Esophagus muscularis mucosa (tissue), 4 donors: ENCODE results near the gene AGAP1. TPM values are rescaled to one million over a fixed set of nuclear protein-coding genes. Genes with fewer than 3 reads are reported as not detected.

Source experiments
- DNase-seq: peaks from one replicate; pipeline ENCODE4 v3.0.0-alpha.2; 2017; ENCODE audit errors: extremely low spot score
- H3K27ac ChIP-seq, 4 donors: fragments of 200-600 bp; sonication (generic); replicated peaks in 1 of 4; 1 replicate in 3 of 4; 2 replicates in 1 of 4; pipeline ENCODE4 v1.5.1; 2016 to 2019; ENCODE audit warnings: mild to moderate bottlenecking in 1 of 4
- H3K27me3 ChIP-seq, 4 donors: fragments of 200-600 bp; sonication (generic); one replicate each; pipeline versions ENCODE4 v1.5.1 to v1.6.0; 2016 to 2019
- H3K36me3 ChIP-seq, 4 donors: fragments of 200-600 bp; sonication (generic); one replicate each; pipeline ENCODE4 v1.5.1; 2016 to 2019
- H3K4me1 ChIP-seq, 4 donors: fragments of 200-600 bp; sonication (generic); one replicate each; pipeline ENCODE4 v1.5.1; 2016 to 2019
- H3K4me3 ChIP-seq, 4 donors: fragments of 200-600 bp; sonication (generic); 1 replicate in 2 of 4; 2 replicates in 2 of 4; pipeline ENCODE4 v1.5.1; 2016 to 2019; ENCODE audit warnings: mild to moderate bottlenecking in 4 of 4, moderate library complexity in 1 of 4
- H3K9me3 ChIP-seq, 4 donors: fragments of 200-600 bp; sonication (generic); 1 replicate in 3 of 4; 2 replicates in 1 of 4; pipeline ENCODE4 v1.5.1; 2016 to 2019
- CTCF ChIP-seq, 3 experiments: fragments of 200-600 bp in 2 of 3; fragments of 450-650 bp in 1 of 3; sonication (generic) in 2 of 3; IDR thresholded peaks; one replicate each; pipeline ENCODE4 v1.5.1; 2017 to 2019; ENCODE audit warnings: antibody characterized with exemption in 3 of 3, mild to moderate bottlenecking in 2 of 3, moderate library complexity in 1 of 3
- EP300 ChIP-seq: sonication (generic); formaldehyde crosslinking; IDR thresholded peaks from one replicate; pipeline ENCODE4 v1.6.1; 2017; ENCODE audit warnings: antibody characterized with exemption
- POLR2A ChIP-seq: fragments of 450-650 bp; IDR thresholded peaks from one replicate; pipeline ENCODE4 v1.6.1; 2017; ENCODE audit warnings: antibody characterized with exemption, moderate library complexity, mild to moderate bottlenecking, low read depth
- POLR2AphosphoS5 ChIP-seq, 2 donors: sonication (generic); formaldehyde crosslinking; IDR thresholded peaks; one replicate each; pipeline ENCODE4 v1.6.1; 2017; ENCODE audit warnings: antibody characterized with exemption in 2 of 2
- WGBS: methylation state at CpG from one replicate; pipeline ENCODE4 v1.1.5; 2018; 5-methylcytosine and 5-hydroxymethylcytosine counted together
- intact Hi-C: fragments of 100-400 bp; cut with DNase I; formaldehyde crosslinking; loops from one replicate; pipeline ENCODE4 v1.15.1; 2023
- total RNA-seq, 4 donors: library from RNA; depleted of rRNA; stranded (reverse); fragments of >200 nt; gene quantifications; one replicate each; pipeline versions ENCODE4 v1.1.0 to v1.2.1, GENCODE V29; 2016

Gene AGAP1
- total RNA-seq, 4 donors from 2014 or later = 37.9 to 62.4 (median 47.2) TPM

DNA sequence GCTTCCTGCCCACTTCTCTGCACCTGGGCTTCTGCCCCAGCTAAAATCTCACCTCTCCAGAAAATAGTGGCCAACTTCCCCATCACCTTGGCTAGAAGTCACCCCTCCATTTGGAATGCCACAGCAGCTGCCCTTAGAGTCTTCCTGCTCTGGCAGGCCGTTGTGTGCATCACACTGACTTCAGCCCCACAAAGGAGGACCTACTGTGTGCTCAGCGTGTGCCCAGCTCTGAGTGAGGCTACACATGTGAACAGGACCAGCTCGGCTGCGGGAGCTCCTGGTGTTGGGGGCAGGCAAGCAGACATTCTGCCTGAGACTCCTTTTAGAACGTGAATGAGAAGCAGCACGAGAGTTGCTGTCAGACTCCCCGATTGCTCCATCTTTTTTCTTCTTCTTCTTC lies 78.7 kb downstream of the AGAP1 start:
- intact Hi-C loops = no loop called here
- H3K9me3 ChIP-seq = peaks cover 0 to 9% (median 6%) of the 10 kb centered on the region in 4 donors
- peaks cover 0 to 8% (median 0%) of the 10 kb centered on the region in 4 donors for H3K36me3 ChIP-seq
- H3K27ac ChIP-seq = no peak overlapping the region
- no peaks in the 10 kb centered on the region for H3K27me3 ChIP-seq
- TF ChIP-seq POLR2AphosphoS5 (IDR thresholded peaks at IDR 0.05) (no peak), CTCF (IDR thresholded peaks at IDR 0.05) (no peak), POLR2A (no peak), EP300 (no peak)
- no peak for DNase-seq
- 95% methylated on average over 5 of the region's 7 CpGs for WGBS
- peaks cover 10 to 30% (median 18%) of the 10 kb centered on the region in 4 donors for H3K4me1 ChIP-seq
- no peak overlapping the region for H3K4me3 ChIP-seq

DNA sequence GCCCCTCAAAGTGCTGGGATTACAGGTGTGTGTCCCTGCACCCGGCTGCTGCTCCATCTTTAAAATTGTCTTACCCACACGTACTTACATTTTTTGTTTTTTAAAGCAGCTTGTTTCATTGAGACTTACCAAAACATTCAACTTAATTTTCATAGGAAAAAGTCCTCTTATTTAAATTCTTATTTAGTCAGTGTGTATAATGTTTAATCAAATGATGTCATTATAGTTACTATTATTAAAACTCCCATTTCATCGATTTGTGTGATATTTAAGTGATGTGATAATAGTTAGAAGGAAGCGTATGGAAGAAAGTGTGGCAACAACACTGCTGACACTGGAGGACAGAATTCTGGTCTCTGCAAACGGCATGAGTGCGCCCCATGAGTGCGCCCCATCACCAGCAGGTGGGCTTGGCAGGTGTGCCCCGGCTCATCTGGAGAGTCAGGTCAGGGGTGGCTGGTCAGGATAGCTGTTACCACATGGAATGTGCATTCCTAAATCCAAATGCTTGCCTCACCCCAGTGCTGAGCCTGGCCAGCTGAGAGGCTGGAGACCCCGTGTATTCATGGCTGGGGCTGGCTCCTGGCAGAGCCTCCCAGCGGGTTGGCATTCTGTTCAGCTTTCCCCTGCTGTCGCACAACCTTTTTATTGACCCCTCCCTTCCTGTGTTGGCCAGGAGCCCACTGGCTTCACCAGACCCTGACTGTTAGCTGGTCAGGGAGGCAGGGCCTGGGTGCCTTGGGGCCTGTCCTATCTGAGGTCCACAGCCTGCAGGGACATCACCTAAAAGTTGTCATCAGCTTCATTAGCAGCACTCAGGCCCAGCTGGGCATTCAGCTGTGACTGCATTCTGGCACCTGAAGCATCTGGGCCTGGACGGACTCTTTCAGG lies 79.7 kb downstream of the AGAP1 start:
- no peaks in the 10 kb centered on the region for H3K27me3 ChIP-seq
- peaks cover 0 to 3% (median 2%) of the 10 kb centered on the region in 4 donors for H3K9me3 ChIP-seq
- no peak for DNase-seq
- intact Hi-C loops = no loop called here
- H3K4me1 ChIP-seq = peaks cover 10 to 30% (median 20%) of the 10 kb centered on the region in 4 donors
- H3K27ac ChIP-seq = no peak overlapping the region
- 68% methylated on average over 12 of the region's 12 CpGs for WGBS
- H3K36me3 ChIP-seq = peaks cover 0 to 3% (median 0%) of the 10 kb centered on the region in 4 donors
- TF ChIP-seq EP300 = no peak
- TF ChIP-seq POLR2A = no peak
- no peak for TF ChIP-seq POLR2AphosphoS5 (IDR thresholded peaks at IDR 0.05)
- no peak for TF ChIP-seq CTCF (IDR thresholded peaks at IDR 0.05)
- no peak overlapping the region for H3K4me3 ChIP-seq

DNA sequence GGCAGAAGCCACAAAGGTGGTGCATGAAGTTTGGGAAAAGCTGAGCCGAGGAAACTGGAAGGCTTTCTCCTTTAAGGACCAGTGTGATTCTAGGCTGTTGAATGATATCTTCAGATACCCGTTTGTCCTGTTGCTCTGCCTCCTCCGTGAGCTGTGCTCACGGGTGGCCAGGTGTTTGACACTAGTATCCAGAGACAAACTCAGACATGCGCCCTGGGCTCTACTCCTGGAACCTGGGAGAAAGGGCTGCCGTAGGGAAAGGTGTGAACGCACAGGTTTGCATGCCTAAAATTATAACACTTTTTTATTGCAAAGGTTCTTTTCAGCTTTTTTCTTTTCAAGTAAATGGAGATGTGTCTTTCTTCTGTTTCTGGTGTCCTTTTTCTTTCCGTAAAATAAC lies 81.6 kb downstream of the AGAP1 start:
- Histone ChIP-seq H3K4me3 (no peak overlapping the region), H3K27me3 (no peaks in the 10 kb centered on the region), H3K4me1 (peaks cover 10 to 26% (median 18%) of the 10 kb centered on the region in 4 donors), H3K9me3 (no peaks in the 10 kb centered on the region), H3K36me3 (no peaks in the 10 kb centered on the region), H3K27ac (no peak overlapping the region)
- 84% methylated on average over 8 of the region's 8 CpGs for WGBS
- no peak for DNase-seq
- TF ChIP-seq CTCF (IDR thresholded peaks at IDR 0.05) (no peak), POLR2AphosphoS5 (IDR thresholded peaks at IDR 0.05) (no peak)
- intact Hi-C loops = no loop called here

DNA sequence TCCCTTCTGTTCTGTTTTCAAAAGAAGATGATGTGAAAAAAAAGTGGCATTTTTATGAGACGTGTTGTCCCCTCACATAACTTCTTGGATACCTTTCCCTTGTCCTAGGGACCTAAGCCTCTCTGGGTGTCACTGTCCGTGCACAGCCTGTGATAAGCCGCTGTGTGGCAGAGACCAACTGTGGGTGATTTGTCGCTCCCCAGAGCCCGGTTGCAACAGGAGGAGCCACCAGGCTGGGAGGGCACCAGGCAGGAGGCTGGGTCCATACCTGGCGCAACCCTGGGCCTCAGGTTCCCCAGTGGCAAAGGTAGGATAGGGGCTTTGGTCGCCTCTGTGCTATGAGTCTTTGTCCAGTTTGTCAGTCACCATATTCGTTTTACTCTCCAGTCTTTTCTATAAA lies 82.1 kb downstream of the AGAP1 start:
- H3K4me1 ChIP-seq = peaks cover 10 to 26% (median 17%) of the 10 kb centered on the region in 4 donors
- no peaks in the 10 kb centered on the region for H3K27me3 ChIP-seq
- WGBS = 83% methylated on average over 8 of the region's 8 CpGs
- TF ChIP-seq POLR2A = no peak
- no peak for TF ChIP-seq EP300
- no peak for TF ChIP-seq POLR2AphosphoS5 (IDR thresholded peaks at IDR 0.05)
- TF ChIP-seq CTCF (IDR thresholded peaks at IDR 0.05) = no peak
- intact Hi-C loops = no loop called here
- no peaks in the 10 kb centered on the region for H3K36me3 ChIP-seq
- H3K4me3 ChIP-seq = no peak overlapping the region
- DNase-seq = no peak
- no peak overlapping the region for H3K27ac ChIP-seq
- no peaks in the 10 kb centered on the region for H3K9me3 ChIP-seq
